Cardiac fibroblast (primary cell): ENCODE data around the gene TEC.
"Not testable (repeated sequence)": the region's sequence is repeated elsewhere in the genome, so short reads cannot be mapped to it uniquely, and the experiment has no call there.

Experiments used
- DNase-seq, 2 donors: peaks; one replicate each; pipeline versions ENCODE4 v3.0.0 to v3.0.0-alpha.2; 2010; ENCODE audit warnings: low read depth in 2 of 2
- H3K4me3 ChIP-seq, 2 donors: replicated peaks in 1 of 2; 1 replicate in 1 of 2; 2 replicates in 1 of 2; pipeline ENCODE4 v1.5.1; 2011; ENCODE audit warnings: low read depth in 2 of 2, low read length in 2 of 2, mild to moderate bottlenecking in 2 of 2, moderate library complexity in 1 of 2
- CTCF ChIP-seq: IDR thresholded peaks from one replicate; pipeline ENCODE4 v1.5.1; 2011; ENCODE audit warnings: low read depth, mild to moderate bottlenecking, low read length, inconsistent platforms

The TEC gene

GRCh38 chr4:48300004-48300403 is 30.4 kb upstream of the TEC start:
- DNase-seq: peak in 1 of 2 donors; percentile 25

DNA sequence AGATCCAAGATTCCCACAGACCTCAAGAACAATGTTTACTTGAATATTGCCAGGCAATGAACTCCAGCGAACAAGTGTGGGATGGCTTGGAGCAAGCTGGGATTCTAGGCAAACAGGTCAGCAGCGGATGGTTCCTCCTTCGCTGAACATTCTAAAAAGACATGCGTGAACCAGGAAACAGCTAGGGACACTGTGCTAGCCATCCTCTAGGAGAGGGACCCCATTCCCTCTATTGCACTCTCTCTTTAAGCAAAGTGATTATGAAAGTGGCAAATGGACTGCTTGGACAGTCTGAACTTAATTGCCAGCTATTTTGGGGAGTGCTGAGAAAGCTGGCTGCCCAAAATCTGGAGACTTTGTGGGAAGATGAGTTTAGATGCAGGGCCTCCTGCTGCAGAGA is 29.9 kb upstream of the TEC start:
- no peak overlapping the region for H3K4me3 ChIP-seq
- DNase-seq: no peak
- TF ChIP-seq CTCF: no peak

More at GRCh38 chr4:48300004-48300403, 30.4 kb upstream of the TEC start:
- no peak overlapping the region for H3K4me3 ChIP-seq
- TF ChIP-seq CTCF: no peak

DNA sequence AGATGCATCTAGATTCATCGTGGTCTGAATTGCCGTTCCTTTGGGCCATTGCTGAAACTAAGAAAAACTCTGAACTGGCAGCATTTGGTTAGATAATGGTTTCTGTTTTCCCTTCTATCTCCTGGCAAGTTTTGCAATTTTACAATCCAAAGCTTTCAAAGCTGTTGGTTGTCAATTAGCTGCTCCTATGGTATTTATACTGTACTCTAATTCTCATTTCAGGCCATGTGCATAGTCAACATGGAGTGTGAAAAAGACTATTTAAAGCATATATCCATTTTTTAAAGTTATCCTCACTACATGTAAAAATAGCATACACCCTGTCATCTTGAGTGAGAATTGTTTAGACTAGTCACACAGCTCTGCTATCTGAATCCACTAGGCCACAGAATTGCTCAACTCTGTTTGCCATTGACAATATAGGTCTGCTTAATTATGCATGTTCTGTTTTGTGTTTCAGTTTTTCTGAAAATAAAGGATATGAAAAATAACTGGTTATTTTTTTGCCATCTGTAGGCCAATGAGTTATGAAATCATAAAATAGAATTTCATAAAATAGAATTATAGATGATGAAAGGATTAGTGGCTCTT is 27.7 kb upstream of the TEC start:
- no peak for DNase-seq
- TF ChIP-seq CTCF: no peak
- H3K4me3 ChIP-seq: no peak overlapping the region

DNA sequence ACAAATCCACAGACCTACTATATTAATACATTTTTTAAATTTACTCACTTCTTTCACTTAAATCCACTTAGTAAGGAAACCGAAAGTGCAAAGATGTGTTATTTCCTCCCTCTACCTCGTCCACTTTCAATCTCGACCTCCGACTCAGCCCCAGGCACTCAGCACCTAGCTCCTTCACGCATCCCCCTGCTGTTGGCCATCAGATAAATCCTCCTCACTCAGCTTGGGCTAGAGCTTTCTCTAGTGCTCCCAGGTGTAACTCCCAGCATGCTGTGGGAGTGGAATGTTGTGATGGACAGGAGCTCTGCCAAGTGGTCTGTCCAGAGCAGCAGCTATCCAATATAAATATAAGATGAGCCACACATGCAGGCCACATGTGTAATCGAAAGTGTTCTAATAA is 26.7 kb upstream of the TEC start:
- no peak overlapping the region for H3K4me3 ChIP-seq
- DNase-seq: no peak
- no peak for TF ChIP-seq CTCF

DNA sequence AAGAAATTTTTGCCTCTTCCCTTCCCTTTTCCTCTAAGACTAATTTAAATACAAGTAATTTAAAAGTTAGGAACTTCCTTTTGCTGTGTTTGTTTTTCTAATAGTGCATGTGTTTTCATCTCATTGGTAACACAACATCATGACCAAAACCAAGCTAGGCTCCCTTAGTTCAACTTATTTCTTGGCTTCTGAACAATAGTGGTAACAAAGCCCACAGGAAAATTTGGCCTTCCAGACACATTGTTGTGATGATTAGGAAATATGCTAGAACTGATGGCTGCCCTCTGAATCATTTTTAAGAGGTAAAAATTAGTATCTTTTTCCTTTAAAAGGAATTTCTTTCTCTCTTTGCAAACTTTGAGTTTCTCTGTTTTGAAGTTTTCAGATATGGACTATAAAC is 25.5 kb upstream of the TEC start:
- peak in 1 of 2 donors; percentile 29 for DNase-seq
- H3K4me3 ChIP-seq: no peak overlapping the region
- no peak for TF ChIP-seq CTCF

DNA sequence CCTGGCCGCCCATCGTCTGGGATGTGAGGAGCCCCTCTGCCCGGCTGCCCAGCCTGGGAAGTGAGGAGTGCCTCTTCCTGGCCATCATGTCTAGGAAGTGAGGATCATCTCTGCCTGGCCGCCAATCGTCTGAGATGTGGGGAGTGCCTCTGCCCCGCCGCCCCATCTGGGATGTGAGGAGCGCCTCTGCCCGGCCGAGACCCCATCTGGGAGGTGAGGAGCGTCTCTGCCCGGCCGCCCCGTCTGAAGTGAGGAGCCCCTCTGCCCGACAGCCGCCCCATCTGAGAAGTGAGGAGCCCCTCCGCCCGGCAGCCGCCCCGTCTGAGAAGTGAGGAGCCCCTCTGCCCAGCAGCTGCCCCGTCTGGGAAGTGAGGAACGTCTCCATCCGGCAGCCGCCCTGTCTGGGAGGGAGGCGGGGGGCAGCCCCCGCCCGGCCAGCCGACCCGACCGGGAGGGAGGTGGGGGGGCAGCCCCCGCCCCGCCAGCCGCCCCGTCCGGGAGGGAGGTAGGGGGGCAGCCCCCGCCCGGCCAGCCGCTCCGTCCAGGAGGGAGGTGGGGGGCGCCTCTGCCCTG is 22.7 kb upstream of the TEC start:
- not testable (repeated sequence) for H3K4me3 ChIP-seq, DNase-seq

- H3K4me3 ChIP-seq: no peak overlapping the region
- TF ChIP-seq CTCF: peak; percentile 64
- DNase-seq: peak in 1 of 2 donors; percentile 36
Observed at GRCh38 chr4:48290146-48290772, 20.6 kb upstream of the TEC start.

DNA sequence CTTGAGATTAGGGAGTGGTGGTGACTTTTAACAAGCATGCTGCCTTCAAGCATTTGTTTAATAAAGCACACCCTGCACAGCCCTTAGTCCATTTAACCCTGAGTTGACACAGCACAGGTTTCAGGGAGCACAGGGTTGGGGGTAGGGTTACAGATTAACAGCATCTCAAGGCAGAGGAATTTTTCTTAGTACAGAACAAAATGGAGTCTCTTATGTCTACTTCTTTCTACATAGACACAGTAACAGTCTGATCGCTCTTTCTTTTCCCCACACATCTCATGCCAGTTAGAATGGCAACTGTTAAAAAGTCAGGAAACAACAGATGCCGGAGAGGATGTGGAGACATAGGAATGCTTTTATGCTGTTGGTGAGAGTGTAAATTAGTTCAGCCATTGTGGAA is 16.4 kb upstream of the TEC start:
- not testable (repeated sequence) for DNase-seq, H3K4me3 ChIP-seq

DNA sequence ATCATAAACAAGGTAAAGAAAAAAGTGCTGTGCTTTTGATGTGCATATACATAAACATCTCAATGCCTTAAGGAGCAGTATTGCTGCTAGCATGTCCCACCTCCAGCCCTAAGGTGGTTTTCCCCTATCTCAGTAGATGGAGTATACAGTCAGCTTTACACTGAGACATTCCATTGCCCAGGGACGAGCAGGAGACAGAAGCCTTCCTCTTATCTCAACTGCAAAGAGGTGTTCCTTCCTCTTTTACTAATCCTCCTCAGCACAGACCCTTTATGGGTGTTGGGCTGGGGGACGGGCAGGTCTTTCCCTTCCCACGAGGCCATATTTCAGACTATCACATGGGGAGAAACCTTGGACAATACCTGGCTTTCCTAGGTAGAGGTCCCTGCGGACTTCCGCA is 16.0 kb upstream of the TEC start:
- DNase-seq, H3K4me3 ChIP-seq: not testable (repeated sequence)
